NCI-H1417 treated with DMSO at 0.1 percent for 48 hours (cell line): Measurements from ENCODE around the gene SNAPC1.
"Not testable (repeated sequence)": the region's sequence is repeated elsewhere in the genome, so short reads cannot be mapped to it uniquely, and the experiment has no call there.

ENCODE experiments used
- DNase-seq: peaks from one replicate; lab custom pipeline; 2025; lab: John Stamatoyannopoulos, UW

The SNAPC1 gene

GRCh38 chr14:61761959-61762786 lies at the start of gene SNAPC1:
Gene SNAPC1, plus strand, starts transcription at chr14:61762420. Its CDS starts 41 bp downstream, at chr14:61762461.
- peak; percentile 97 for DNase-seq

- DNase-seq = no peak
Measured at GRCh38 chr14:61713724-61714437, 48.3 kb upstream of the SNAPC1 start.

GRCh38 chr14:61716956-61717355 lies 45.3 kb upstream of the SNAPC1 start:
- DNase-seq = no peak

- no peak for DNase-seq
Measured at GRCh38 chr14:61718039-61718438, 44.2 kb upstream of the SNAPC1 start.

GRCh38 chr14:61719344-61720293 lies 42.6 kb upstream of the SNAPC1 start:
- no peak for DNase-seq

- DNase-seq = no peak
Measured at GRCh38 chr14:61720294-61720661, 41.9 kb upstream of the SNAPC1 start.

GRCh38 chr14:61720741-61721140 lies 41.5 kb upstream of the SNAPC1 start:
- DNase-seq = no peak

- DNase-seq = no peak
Measured at GRCh38 chr14:61724133-61724532, 38.1 kb upstream of the SNAPC1 start.

GRCh38 chr14:61726778-61727658 lies 35.2 kb upstream of the SNAPC1 start:
- DNase-seq = no peak

- DNase-seq = no peak
Measured at GRCh38 chr14:61730756-61731373, 31.4 kb upstream of the SNAPC1 start.

- DNase-seq = no peak
Measured at GRCh38 chr14:61733972-61734371, 28.2 kb upstream of the SNAPC1 start.

- no peak for DNase-seq
Measured at GRCh38 chr14:61736751-61737150, 25.5 kb upstream of the SNAPC1 start.

GRCh38 chr14:61737915-61738314 lies 24.3 kb upstream of the SNAPC1 start:
- DNase-seq = no peak

- DNase-seq = no peak
Measured at GRCh38 chr14:61739133-61739532, 23.1 kb upstream of the SNAPC1 start.

GRCh38 chr14:61742371-61742770 lies 19.8 kb upstream of the SNAPC1 start:
- no peak for DNase-seq

- no peak for DNase-seq
Measured at GRCh38 chr14:61744238-61744637, 18.0 kb upstream of the SNAPC1 start.

GRCh38 chr14:61746346-61746745 lies 15.9 kb upstream of the SNAPC1 start:
- DNase-seq = not testable (repeated sequence)

GRCh38 chr14:61746881-61747280 lies 15.3 kb upstream of the SNAPC1 start:
- no peak for DNase-seq

GRCh38 chr14:61747342-61747741 lies 14.9 kb upstream of the SNAPC1 start:
- DNase-seq = no peak

GRCh38 chr14:61749264-61749663 lies 13.0 kb upstream of the SNAPC1 start:
- no peak for DNase-seq

- DNase-seq = no peak
Measured at GRCh38 chr14:61749867-61750266, 12.4 kb upstream of the SNAPC1 start.
